HG02870 (cell line): ENCODE measurements around the gene CTRB1.
"Not testable (repeated sequence)": the region's sequence is repeated elsewhere in the genome, so short reads cannot be mapped to it uniquely, and the experiment has no call there.

Experiments used
- ATAC-seq: cut with Tn5 transposase; IDR thresholded peaks from one replicate; pipeline ENCODE4 v1.9.1; 2021; ENCODE audit warnings: mild to moderate bottlenecking, moderate library complexity; ENCODE audit not compliant: unreplicated experiment

The CTRB1 gene

DNA sequence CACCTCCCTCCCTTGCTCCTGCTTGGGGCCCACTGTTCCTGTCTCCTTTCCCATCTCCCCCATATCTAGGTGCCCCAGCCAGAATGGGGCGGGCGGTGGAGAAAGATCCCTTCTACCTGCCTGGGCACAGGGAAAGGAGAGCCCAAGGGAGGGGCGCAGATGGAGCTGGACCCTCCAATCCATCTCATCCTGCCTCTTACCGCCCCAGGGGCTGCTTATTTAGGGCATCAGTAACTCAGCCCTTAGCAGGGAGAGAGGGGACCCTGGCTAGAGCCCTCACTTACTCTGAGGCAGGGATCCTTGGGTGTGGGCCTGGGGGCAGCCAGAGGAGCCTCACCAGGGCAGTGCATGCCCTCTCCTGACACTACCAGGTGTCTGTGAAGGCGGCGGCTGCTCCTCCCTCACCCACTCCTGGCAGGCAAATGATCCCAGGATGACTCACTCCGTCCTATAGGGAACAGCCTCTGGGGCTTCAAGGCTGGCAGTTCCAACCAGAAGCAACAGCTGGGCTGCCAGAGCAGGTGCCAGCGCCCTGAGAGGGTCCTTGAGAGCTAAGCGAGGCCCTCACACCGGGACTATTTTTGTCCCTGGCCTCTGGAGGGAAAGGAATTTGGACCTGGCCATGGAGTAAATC lies 49.0 kb downstream of the CTRB1 start:
- ATAC-seq: no peak

DNA sequence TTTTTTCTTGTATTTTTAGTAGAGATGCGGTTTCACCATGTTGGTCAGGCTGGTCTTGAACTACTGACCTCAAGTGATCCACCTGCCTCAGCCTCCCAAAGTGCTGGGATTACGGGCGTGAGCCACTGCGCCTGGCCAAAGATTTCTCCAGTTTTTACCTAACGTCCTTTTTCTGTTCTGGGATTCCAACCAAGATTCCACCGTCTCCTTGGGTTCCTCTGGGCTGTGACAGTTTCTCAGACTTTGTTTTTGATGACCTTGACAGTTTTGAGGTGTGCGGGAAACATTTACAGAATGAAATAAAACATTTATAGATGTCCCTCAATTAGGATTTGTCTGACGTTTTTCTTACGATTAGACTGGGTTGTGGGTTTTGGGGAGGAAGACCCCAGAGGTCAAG lies 50.6 kb downstream of the CTRB1 start:
- ATAC-seq: not testable (repeated sequence)

DNA sequence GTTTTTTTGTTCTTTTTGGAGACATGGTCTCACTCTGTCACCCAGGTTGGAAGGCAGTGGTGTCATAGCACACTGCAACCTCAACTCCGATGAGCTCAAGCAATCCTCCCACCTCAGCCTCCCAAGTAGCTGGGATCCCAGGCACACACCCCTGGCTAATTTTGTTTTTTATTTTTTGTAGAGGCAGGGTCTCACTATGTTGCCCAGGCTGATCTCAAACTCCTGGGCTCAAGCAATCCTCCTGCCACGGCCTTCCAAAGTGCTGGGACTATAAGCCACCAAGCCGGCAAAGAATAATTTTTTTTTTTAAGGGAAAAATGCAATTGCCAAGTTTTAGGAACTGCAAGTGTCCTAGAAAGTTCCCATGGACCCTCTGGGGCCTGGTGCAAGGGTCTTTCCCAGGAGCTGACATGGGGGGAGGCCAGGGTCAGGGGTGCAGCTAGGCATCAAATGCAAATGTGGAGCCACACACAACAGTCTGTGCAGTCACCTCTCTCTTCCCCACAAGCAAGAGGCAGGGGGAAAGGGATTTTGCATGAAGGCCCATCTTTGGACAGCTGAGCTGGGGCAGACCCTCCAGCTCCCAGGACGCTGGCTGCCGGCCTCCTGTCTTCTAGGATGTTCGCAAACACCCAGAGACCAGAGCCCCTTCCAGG lies 52.8 kb downstream of the CTRB1 start:
- ATAC-seq: no peak

DNA sequence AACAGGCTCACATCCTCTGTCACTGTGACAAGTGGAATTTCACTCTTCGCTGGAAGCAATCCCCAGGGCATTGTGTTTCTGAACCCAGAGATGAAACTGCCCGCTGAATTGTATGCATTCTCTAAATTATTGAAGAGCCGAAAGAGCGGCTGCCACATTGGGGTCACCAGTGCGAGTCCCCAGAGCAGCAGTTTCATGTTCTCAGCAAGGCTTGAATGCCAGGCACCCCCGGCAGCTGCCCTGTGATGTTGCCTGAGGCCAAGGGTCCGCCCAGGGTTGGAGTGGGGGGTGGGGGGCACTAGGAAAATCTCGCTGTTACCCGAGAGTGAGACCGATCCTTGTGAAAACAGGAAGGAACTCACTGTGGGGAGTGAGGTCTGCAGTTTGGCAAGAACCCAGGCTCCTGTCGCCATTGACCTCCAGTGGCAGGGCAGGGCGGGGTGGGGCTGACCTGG lies 53.3 kb downstream of the CTRB1 start:
- ATAC-seq: no peak

DNA sequence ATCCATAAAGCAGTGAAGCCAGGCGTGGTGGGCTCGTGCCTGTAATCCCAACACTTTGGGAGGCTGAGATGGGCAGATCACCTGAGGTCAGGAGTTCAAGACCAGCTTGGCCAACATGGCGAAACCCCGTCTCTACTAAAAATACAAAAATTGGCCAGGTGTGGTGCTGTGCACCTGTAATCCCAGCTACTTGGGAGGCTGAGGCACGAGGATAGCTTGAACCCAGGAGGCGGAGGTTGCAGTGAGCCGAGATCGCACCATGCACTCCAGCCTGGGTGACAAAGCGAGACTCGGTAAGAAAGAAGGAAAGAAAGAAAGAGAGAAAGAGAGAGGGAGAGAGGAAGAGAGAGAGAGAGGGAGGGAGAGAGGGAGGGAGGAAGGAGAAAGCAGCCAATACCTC lies 53.8 kb downstream of the CTRB1 start:
- ATAC-seq: not testable (repeated sequence)

DNA sequence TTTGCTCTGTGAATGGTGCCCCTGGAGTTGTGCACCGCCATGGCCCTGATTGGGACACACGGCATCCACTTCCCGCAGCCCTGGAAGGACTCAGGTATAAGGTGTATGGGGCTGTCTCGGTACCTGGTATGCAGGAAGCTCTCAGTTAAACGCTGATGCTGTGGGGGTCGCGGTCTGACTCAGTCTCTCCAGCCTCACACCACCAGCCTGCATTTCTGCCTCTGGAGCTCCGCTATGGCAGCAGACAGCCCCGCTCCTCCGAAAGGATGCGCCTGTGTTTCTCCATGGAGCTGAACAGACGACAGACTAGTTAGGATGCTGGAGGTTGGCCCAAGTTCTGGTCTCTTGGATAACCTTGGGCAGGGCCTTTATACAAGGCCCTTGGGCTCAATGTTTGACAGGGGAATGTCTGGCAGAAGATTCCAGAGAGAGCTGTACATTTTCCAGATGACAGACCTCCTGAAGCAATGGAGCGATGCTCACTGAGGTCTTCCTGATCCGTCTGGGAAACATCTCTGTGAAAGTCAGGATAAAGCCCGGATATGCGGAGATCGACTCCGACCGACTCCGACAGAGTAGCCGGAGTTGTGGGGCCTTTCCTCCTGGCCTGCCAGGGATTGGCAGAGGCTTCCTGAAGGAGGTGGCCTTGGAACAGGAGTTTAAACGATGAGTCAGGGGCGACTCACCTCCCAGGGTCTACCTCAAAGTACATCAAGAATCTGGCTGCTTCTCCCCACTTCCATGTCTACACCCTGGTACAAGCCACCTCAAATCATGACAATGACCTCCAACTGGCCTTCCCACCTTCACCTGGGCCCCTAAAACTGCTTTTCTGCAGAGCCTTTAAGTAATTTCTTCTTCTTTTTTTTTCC lies 54.5 kb downstream of the CTRB1 start:
- no peak for ATAC-seq
